ENCODE data around the gene DNAJC27.

DNAJC27 gene

DNA sequence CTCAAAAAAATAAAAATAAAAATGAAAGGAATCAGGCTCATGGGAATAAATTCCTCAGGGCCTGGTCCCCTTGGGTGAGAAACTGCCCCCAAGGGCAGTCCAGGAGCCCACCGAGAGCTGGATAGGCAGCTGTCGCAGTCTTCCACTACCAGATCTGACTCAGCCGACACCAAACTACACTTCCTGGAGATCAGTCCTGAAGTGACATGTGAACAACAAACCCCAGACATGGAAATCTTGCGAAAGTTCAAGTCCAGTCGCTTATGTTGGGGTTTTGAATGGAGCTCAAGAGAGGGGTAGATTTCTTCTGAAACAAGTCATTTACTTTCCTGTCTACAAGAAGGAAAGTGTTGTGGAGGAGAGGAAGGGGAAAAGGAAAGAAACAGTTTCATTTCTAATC, 64.6 kb downstream of the DNAJC27 start:
- 89% methylated on average over 1 of the region's 5 CpGs for WGBS (ENCODE audit: insufficient coverage)
- no peaks in the 10 kb centered on the region for H3K27me3 ChIP-seq (replicated peaks in 2 of 5; ENCODE audit: control insufficient read depth in 4 of 5, insufficient read depth in 5 of 5, low read length in 4 of 5)
- ChIA-PET CTCF (interaction anchor here (1.6 kb wide), 1 partner anchor 8 kb away, joined by 5 read pairs; no protein-coding TSS in a partner anchor), POLR2A (no interaction called here)
- H3K36me3 ChIP-seq (ENCODE audit: control insufficient read depth in 4 of 4, insufficient read depth in 4 of 4, low read length in 3 of 4): peaks cover 0 to 27% (median 12%) of the 10 kb centered on the region in 4 experiments
- no peaks in the 10 kb centered on the region for H3K4me1 ChIP-seq (ENCODE audit: control extremely low read depth in 1 of 4, control insufficient read depth in 4 of 4, insufficient read depth in 4 of 4, low read length in 3 of 4)
- DNase-seq: peak in 1 of 3 donors; percentile 12
- H3K27ac ChIP-seq (ENCODE audit: insufficient read depth in 1 of 2, low read depth in 1 of 2, low read length in 2 of 2, poor library complexity in 1 of 2, severe bottlenecking in 2 of 2): no peak overlapping the region
- H3K9me3 ChIP-seq (ENCODE audit: control extremely low read depth in 1 of 5, control insufficient read depth in 4 of 5, insufficient read depth in 2 of 5, low read depth in 1 of 5, low read length in 4 of 5): peaks cover 0 to 5% (median 0%) of the 10 kb centered on the region in 5 experiments
- no peak overlapping the region for H3K4me3 ChIP-seq (ENCODE audit: control insufficient read depth in 1 of 7, extremely low read depth in 1 of 7, insufficient read depth in 4 of 7, low read depth in 2 of 7, low read length in 6 of 7)

GRCh38 chr2:24906466-24906865, 65.3 kb downstream of the DNAJC27 start:
- H3K4me3 ChIP-seq (ENCODE audit: control insufficient read depth in 1 of 7, extremely low read depth in 1 of 7, insufficient read depth in 4 of 7, low read depth in 2 of 7, low read length in 6 of 7): no peak overlapping the region
- H3K27me3 ChIP-seq (replicated peaks in 2 of 5; ENCODE audit: control insufficient read depth in 4 of 5, insufficient read depth in 5 of 5, low read length in 4 of 5): no peaks in the 10 kb centered on the region
- ChIA-PET CTCF (interaction anchor here (1.6 kb wide), 1 partner anchor 8 kb away, joined by 5 read pairs; no protein-coding TSS in a partner anchor), POLR2A (no interaction called here)
- 100% methylated on average over 6 of the region's 6 CpGs for WGBS (ENCODE audit: insufficient coverage)
- peaks cover 0 to 5% (median 0%) of the 10 kb centered on the region in 5 experiments for H3K9me3 ChIP-seq (ENCODE audit: control extremely low read depth in 1 of 5, control insufficient read depth in 4 of 5, insufficient read depth in 2 of 5, low read depth in 1 of 5, low read length in 4 of 5)
- no peak for DNase-seq
- H3K27ac ChIP-seq (ENCODE audit: insufficient read depth in 1 of 2, low read depth in 1 of 2, low read length in 2 of 2, poor library complexity in 1 of 2, severe bottlenecking in 2 of 2): no peak overlapping the region
- H3K4me1 ChIP-seq (ENCODE audit: control extremely low read depth in 1 of 4, control insufficient read depth in 4 of 4, insufficient read depth in 4 of 4, low read length in 3 of 4): no peaks in the 10 kb centered on the region
- peaks cover 0 to 21% (median 12%) of the 10 kb centered on the region in 4 experiments for H3K36me3 ChIP-seq (ENCODE audit: control insufficient read depth in 4 of 4, insufficient read depth in 4 of 4, low read length in 3 of 4)

DNA sequence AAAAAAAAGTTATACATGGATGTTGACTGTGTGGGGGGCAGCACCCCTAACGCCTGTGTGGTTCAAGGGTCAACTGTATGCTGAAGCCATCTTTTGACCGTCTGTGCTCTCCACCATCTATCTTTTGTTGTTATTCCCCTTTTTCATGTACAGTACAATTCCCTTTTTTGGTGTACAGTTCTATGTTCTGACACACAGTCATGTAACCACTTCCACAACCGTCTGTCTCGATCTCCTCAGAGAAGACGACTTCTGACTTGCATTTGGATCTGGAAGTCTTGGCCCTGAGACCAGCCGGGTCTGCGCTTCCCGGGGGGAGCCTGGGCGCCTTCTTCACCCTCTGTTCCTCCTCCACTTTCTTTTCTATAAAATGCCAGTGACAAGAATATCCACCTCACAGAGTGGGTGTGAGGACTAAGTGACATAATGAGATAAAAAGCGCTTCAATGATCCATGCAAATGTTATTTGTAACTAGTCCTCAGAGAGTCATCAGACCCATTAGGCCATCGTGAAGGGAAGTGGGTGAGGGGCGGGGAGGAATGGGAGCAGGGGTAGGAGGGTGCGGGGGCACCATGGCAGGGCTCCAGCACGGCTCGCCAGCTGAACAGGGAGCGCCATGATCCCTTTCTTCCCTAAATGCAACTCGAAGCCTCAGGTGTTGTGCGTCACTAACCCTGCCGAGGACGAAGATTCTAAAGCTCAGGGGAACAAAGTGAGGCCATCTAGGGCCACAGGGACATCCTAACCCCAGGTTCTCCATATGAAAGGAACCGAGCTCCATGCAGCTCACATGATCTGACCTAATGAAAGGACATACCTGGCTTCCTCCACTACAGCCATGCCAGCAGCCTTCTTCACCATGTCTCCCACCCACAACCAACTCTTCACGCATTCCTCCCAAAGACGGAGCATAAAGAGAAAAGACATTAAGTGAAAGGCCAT, 68.3 kb downstream of the DNAJC27 start:
- Histone ChIP-seq H3K27me3 (replicated peaks in 2 of 5; ENCODE audit: control insufficient read depth in 4 of 5, insufficient read depth in 5 of 5, low read length in 4 of 5) (no peaks in the 10 kb centered on the region), H3K27ac (ENCODE audit: insufficient read depth in 1 of 2, low read depth in 1 of 2, low read length in 2 of 2, poor library complexity in 1 of 2, severe bottlenecking in 2 of 2) (no peak overlapping the region), H3K9me3 (ENCODE audit: control extremely low read depth in 1 of 5, control insufficient read depth in 4 of 5, insufficient read depth in 2 of 5, low read depth in 1 of 5, low read length in 4 of 5) (no peaks in the 10 kb centered on the region), H3K4me1 (ENCODE audit: control extremely low read depth in 1 of 4, control insufficient read depth in 4 of 4, insufficient read depth in 4 of 4, low read length in 3 of 4) (peaks cover 0 to 2% (median 0%) of the 10 kb centered on the region in 4 experiments), H3K36me3 (ENCODE audit: control insufficient read depth in 4 of 4, insufficient read depth in 4 of 4, low read length in 3 of 4) (peaks cover 0 to 20% (median 9%) of the 10 kb centered on the region in 4 experiments), H3K4me3 (ENCODE audit: control insufficient read depth in 1 of 7, extremely low read depth in 1 of 7, insufficient read depth in 4 of 7, low read depth in 2 of 7, low read length in 6 of 7) (no peak overlapping the region)
- ChIA-PET CTCF (no interaction called here), POLR2A (no interaction called here)
- no peak for DNase-seq
- WGBS (ENCODE audit: insufficient coverage): 91% methylated on average over 18 of the region's 23 CpGs

DNA sequence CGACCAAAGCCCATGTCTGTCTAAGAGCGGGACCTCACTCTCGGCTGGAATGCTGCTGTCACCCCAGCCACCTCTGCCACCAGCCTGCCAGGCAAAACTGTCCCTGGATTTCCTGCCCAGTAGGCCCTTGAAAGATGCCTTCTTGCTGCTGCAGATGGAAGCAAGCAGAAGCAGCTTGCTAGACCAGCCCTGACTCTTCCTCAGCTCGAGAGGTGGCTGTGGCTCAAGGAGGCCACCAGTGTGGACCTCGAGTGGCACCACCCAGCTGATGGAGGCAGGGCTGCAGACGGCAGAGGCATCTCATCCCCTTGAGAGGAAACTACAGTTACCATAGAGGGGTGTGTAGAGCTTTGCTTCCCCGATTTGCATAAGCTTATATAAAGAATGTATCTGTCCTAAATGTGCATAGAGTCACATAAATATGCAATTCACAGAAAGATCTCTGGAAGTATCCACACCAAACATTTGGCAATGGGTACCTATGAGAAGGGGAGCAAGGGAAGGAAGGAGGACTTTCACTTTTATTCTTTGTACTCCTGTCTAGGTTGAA, 72.3 kb downstream of the DNAJC27 start:
- Histone ChIP-seq H3K27ac (ENCODE audit: insufficient read depth in 1 of 2, low read depth in 1 of 2, low read length in 2 of 2, poor library complexity in 1 of 2, severe bottlenecking in 2 of 2) (no peak overlapping the region), H3K4me1 (ENCODE audit: control extremely low read depth in 1 of 4, control insufficient read depth in 4 of 4, insufficient read depth in 4 of 4, low read length in 3 of 4) (peaks cover 0 to 3% (median 0%) of the 10 kb centered on the region in 4 experiments), H3K4me3 (ENCODE audit: control insufficient read depth in 1 of 7, extremely low read depth in 1 of 7, insufficient read depth in 4 of 7, low read depth in 2 of 7, low read length in 6 of 7) (no peak overlapping the region), H3K9me3 (ENCODE audit: control extremely low read depth in 1 of 5, control insufficient read depth in 4 of 5, insufficient read depth in 2 of 5, low read depth in 1 of 5, low read length in 4 of 5) (peaks cover 2 to 23% (median 8%) of the 10 kb centered on the region in 5 experiments), H3K27me3 (replicated peaks in 2 of 5; ENCODE audit: control insufficient read depth in 4 of 5, insufficient read depth in 5 of 5, low read length in 4 of 5) (no peaks in the 10 kb centered on the region), H3K36me3 (ENCODE audit: control insufficient read depth in 4 of 4, insufficient read depth in 4 of 4, low read length in 3 of 4) (peaks cover 0 to 36% (median 24%) of the 10 kb centered on the region in 4 experiments)
- ChIA-PET POLR2A (no interaction called here), CTCF (interaction anchor here (1.9 kb wide), 1 partner anchor 8 kb away, joined by 5 read pairs; no protein-coding TSS in a partner anchor)
- 87% methylated on average over 6 of the region's 7 CpGs for WGBS (ENCODE audit: insufficient coverage)
- no peak for DNase-seq

DNA sequence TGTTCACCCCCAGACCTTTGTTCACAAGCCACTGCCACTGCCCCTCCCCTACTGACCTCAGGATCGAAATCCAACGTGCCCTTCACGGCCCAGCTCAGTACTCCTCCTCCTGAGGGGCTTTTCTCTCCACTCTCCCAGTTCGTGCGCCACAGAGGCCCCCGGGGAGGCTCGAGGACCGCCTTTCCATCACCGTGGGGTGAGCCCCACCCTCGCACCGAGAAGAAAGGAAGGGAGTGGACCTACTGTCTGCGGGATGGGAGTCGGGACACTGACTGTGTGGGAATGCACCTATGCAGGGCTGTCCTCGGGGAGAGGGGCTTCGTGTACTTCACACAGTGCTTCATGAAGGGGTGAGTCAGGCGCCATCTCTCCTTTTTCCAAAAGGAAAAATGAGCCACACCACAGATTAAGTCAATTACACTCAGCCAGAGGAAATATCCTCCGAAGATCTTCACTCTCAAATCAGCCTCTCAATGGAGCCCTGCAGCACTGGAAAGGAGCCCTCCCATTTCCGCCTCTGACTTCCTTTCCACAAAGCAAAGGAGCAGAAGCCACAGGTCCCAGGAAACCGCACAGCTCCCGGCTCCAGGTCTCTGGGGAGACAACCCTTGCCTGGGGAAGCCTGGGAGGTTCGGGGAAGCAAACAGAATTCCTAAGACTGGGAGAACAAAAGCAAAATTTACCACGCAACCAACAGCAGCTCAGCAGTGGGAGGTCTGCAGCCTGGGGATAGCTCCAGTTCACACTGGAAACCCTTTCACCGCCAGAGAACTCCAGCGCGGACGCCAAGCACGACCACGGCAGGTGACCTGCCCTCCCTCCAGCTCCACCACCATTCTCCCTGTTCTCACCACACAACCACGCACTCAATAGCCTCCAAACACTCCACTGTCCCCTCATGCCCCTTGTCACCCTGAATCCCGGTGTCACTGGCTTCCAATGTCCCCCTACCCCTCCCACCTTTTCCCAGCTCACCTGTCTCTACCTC, 73.3 kb downstream of the DNAJC27 start:
- peaks cover 2 to 32% (median 10%) of the 10 kb centered on the region in 5 experiments for H3K9me3 ChIP-seq (ENCODE audit: control extremely low read depth in 1 of 5, control insufficient read depth in 4 of 5, insufficient read depth in 2 of 5, low read depth in 1 of 5, low read length in 4 of 5)
- peaks cover 0 to 33% (median 23%) of the 10 kb centered on the region in 4 experiments for H3K36me3 ChIP-seq (ENCODE audit: control insufficient read depth in 4 of 4, insufficient read depth in 4 of 4, low read length in 3 of 4)
- no peak overlapping the region for H3K4me3 ChIP-seq (ENCODE audit: control insufficient read depth in 1 of 7, extremely low read depth in 1 of 7, insufficient read depth in 4 of 7, low read depth in 2 of 7, low read length in 6 of 7)
- 96% methylated on average over 28 of the region's 30 CpGs for WGBS (ENCODE audit: insufficient coverage)
- ChIA-PET CTCF (interaction anchor here (1.9 kb wide), 1 partner anchor 9 kb away, joined by 5 read pairs; no protein-coding TSS in a partner anchor), POLR2A (no interaction called here)
- DNase-seq: no peak
- H3K27me3 ChIP-seq (replicated peaks in 2 of 5; ENCODE audit: control insufficient read depth in 4 of 5, insufficient read depth in 5 of 5, low read length in 4 of 5): no peaks in the 10 kb centered on the region
- no peak overlapping the region for H3K27ac ChIP-seq (ENCODE audit: insufficient read depth in 1 of 2, low read depth in 1 of 2, low read length in 2 of 2, poor library complexity in 1 of 2, severe bottlenecking in 2 of 2)
- peaks cover 0 to 3% (median 0%) of the 10 kb centered on the region in 4 experiments for H3K4me1 ChIP-seq (ENCODE audit: control extremely low read depth in 1 of 4, control insufficient read depth in 4 of 4, insufficient read depth in 4 of 4, low read length in 3 of 4)

GRCh38 chr2:24894750-24895149, 77.0 kb downstream of the DNAJC27 start:
- Histone ChIP-seq H3K9me3 (ENCODE audit: control extremely low read depth in 1 of 5, control insufficient read depth in 4 of 5, insufficient read depth in 2 of 5, low read depth in 1 of 5, low read length in 4 of 5) (peaks cover 2 to 36% (median 10%) of the 10 kb centered on the region in 5 experiments), H3K36me3 (ENCODE audit: control insufficient read depth in 4 of 4, insufficient read depth in 4 of 4, low read length in 3 of 4) (peaks cover 0 to 28% (median 22%) of the 10 kb centered on the region in 4 experiments), H3K27ac (ENCODE audit: insufficient read depth in 1 of 2, low read depth in 1 of 2, low read length in 2 of 2, poor library complexity in 1 of 2, severe bottlenecking in 2 of 2) (no peak overlapping the region), H3K4me3 (ENCODE audit: control insufficient read depth in 1 of 7, extremely low read depth in 1 of 7, insufficient read depth in 4 of 7, low read depth in 2 of 7, low read length in 6 of 7) (no peak overlapping the region), H3K4me1 (ENCODE audit: control extremely low read depth in 1 of 4, control insufficient read depth in 4 of 4, insufficient read depth in 4 of 4, low read length in 3 of 4) (peaks cover 0 to 3% (median 0%) of the 10 kb centered on the region in 4 experiments), H3K27me3 (replicated peaks in 2 of 5; ENCODE audit: control insufficient read depth in 4 of 5, insufficient read depth in 5 of 5, low read length in 4 of 5) (no peaks in the 10 kb centered on the region)
- peak; percentile 24 to 71 (median 57) for DNase-seq
- ChIA-PET CTCF (interaction anchor here (0.6 to 1.2 kb wide), 2 partner anchors 9 to 473 kb away, joined by 3 read pairs; no protein-coding TSS in a partner anchor), POLR2A (no interaction called here)
- 100% methylated on average over 1 of the region's 3 CpGs for WGBS (ENCODE audit: insufficient coverage)
